HG02798 (cell line): ENCODE results near the gene RAB3IL1.
A peak's percentile ranks its signal among the peaks of the same experiment; 100 is the strongest.
"Not testable (repeated sequence)": the region's sequence is repeated elsewhere in the genome, so short reads cannot be mapped to it uniquely, and the experiment has no call there.

Experiments
- ATAC-seq: cut with Tn5 transposase; IDR thresholded peaks from one replicate; pipeline ENCODE4 v1.9.1; 2021; ENCODE audit warnings: mild to moderate bottlenecking; ENCODE audit not compliant: unreplicated experiment, poor library complexity

RAB3IL1 gene

DNA sequence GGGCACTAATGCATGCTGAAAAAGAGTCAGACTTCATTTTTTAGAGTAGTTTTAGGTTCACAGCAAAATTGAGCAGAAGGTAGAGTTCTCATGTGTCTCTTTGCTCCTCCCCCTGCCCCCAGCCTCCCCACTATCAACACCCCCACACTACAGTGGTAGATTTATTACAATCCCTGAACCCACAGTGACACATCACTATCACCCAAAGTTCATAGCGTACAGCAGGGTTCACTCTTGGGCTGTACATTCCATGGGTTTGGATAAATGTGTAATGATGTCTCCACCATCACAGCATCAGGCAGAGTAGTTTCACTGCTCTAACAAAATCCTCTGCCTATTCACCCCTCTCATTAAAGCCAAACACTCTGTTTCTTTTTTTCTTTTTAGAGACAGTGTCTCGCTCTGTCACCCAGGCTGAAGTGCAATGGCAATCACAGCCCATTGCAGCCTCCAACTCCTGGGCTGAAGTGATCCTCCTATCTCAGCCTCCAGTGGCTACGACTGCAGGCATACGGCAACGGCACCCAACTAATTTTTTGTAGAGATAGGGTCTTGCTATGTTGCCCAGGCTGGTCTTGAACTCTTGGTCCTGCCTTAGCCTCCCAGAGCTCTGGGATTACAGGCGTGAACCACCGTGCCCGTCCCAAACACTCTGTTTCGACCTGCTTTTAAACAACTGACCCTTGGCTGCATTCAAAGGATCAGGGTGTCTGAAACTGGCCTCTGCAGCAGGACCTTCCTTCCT lies 36.9 kb upstream of the RAB3IL1 start:
- no peak for ATAC-seq

DNA sequence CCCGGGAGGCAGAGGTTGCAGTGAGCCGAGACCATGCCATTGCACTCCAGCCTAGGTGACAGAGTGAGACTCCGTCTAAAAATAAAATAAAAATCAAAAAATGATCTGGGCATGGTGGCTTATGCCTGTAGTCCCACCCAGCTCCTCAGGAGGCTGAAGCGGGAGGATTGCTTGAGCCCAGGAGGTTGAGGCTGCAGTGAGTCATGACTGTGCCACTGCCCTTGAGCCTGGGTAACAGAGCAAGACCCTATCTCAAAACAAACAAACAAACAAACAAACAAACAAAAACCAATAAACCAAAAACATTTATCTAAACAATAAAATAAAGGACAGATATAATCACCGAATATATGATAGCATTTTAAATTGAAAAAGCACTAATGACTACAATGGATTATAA lies 36.3 kb upstream of the RAB3IL1 start:
- not testable (repeated sequence) for ATAC-seq

GRCh38 chr11:61952882-61953281 lies 35.5 kb upstream of the RAB3IL1 start:
- ATAC-seq, result no peak

- ATAC-seq, result no peak
These were observed 34.2 kb upstream of the RAB3IL1 start for GRCh38 chr11:61951484-61952135.

GRCh38 chr11:61950035-61950547 lies 32.7 kb upstream of the RAB3IL1 start, which contains the start of gene BEST1:
Gene BEST1, plus strand, starts transcription at chr11:61950351. Its CDS starts 1,456 bp downstream, at chr11:61951807.
- ATAC-seq, result no peak

DNA sequence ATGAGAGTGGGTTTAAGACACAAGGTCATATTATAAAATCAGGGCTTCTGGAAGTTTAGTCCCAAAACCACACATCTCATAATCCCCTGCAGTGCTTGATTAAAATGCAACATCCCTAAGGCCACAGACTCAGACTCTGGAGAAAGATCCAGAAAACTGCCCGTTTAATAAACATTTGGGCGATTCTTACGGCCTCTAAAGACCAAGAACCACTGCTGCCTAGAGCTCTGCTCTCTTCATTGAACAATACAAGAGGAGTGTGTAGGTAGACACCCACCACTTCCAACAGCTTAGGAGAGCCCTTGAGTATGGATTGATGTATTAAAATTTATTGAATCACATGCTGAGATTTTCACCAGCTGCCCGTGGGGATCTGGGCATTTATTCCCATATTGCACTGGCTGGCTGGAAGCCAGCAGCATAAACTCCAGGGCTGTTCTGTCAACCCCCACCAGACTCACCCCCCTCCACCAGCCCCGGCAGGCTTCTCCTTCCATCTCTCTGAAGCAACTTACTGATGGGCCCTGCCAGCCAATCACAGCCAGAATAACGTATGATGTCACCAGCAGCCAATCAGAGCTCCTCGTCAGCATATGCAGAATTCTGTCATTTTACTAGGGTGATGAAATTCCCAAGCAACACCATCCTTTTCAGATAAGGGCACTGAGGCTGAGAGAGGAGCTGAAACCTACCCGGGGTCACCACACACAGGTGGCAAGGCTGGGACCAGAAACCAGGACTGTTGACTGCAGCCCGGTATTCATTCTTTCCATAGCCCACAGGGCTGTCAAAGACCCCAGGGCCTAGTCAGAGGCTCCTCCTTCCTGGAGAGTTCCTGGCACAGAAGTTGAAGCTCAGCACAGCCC lies 32.0 kb upstream of the RAB3IL1 start:
- peak; percentile 58 for ATAC-seq

DNA sequence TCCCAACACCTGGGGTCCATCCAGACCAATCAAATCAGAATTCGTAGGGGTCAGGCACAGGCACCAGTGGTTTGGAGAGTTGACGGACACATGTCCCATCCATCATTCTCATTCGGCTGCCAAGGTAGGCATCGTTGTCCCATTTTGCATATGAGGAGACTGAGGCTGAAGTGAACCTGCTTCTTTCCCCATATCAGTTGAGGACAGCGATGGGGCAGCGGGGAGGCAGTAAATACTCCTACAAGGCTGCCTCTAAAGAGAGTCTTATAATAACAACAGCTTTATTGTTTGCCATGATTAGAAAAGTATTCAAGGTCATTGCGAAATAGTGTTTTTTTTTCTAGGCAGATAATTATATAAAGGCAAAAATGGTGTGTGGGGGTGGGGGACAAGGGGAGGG lies 31.1 kb upstream of the RAB3IL1 start:
- no peak for ATAC-seq

GRCh38 chr11:61947486-61948210 lies 30.3 kb upstream of the RAB3IL1 start:
- ATAC-seq, result no peak

GRCh38 chr11:61946894-61947293 lies 29.5 kb upstream of the RAB3IL1 start:
- ATAC-seq, result no peak

DNA sequence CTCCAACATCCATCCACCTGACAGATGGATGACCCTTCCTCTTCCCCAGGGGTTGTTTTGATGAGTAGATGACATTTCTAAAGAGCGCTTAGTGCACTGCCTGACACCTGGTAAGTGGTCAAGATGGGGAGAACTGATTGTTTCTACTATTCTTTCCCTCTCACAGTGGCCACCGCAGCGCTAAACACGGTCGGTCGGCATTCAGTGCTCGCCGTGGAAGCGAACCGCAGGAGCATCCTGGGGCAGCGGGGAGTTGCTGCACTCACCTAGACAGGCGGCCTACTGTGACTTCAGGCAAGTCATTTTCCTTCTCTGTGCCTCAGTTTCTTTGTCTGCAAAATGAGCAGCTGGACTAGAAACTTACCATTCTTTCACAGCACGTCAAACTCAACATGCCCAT lies 27.8 kb upstream of the RAB3IL1 start:
- no peak for ATAC-seq

GRCh38 chr11:61940466-61940865 lies 23.1 kb upstream of the RAB3IL1 start:
- ATAC-seq, result no peak

GRCh38 chr11:61935861-61936260 lies 18.5 kb upstream of the RAB3IL1 start:
- no peak for ATAC-seq

DNA sequence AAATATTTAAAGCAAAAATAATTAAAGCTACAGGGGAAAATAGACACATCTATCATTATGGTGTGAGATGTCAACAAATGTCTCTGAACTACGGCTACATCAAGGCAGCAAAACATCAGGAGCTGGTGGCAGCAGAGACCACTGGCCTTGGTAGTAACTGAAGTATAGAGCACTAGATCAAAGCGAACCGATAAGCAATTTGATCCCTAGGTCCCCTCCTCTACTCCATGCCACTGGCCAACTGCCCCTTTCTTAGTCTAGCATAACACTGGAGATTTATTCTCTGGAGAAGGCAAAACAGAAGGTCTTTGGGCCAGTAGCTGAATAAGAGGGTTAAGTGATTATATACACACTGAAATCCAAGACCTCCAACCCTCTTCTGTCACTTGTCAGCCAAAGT lies 13.6 kb upstream of the RAB3IL1 start:
- no peak for ATAC-seq

DNA sequence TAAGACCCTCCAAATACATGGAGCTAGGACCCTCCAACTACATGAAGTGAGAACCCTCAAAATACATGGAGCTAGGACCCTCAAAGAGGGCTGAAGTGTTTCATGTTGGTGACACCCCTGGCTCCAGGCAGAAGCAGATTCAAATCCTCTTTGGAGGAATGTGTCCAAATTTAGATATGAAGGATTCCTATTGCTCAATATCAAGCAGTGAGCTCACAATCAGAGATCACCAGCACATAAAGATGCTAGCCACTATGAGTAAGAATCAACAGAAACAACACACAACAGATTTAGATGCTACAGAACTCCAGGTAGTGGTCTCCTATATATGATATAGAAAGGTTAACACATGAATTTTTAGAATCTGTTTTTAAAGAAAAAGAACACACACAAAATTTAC lies 11.2 kb upstream of the RAB3IL1 start:
- no peak for ATAC-seq

DNA sequence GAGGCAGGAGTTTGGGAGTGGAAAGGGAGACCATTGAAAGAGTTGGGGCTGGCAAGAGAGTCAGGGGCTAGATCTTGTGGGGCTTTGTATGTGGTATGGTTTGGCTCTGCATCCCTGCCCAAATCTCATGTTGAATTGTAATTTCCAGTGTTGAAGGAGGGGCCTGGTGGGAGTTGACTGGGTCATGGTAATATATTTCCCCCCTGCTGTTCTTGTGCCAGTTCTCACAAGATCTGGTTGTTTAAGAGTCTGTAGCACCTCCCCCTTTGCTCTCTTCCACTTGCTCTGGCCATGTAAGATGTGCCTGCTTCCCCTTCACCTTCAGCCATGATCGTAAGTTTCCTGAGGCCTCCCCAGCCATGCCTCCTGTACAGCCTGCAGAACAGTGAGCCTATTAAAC lies 10.1 kb upstream of the RAB3IL1 start:
- no peak for ATAC-seq

- ATAC-seq, result no peak
These were observed 8.9 kb upstream of the RAB3IL1 start for GRCh38 chr11:61926235-61926634.

GRCh38 chr11:61925736-61926135 lies 8.4 kb upstream of the RAB3IL1 start:
- ATAC-seq, result no peak

DNA sequence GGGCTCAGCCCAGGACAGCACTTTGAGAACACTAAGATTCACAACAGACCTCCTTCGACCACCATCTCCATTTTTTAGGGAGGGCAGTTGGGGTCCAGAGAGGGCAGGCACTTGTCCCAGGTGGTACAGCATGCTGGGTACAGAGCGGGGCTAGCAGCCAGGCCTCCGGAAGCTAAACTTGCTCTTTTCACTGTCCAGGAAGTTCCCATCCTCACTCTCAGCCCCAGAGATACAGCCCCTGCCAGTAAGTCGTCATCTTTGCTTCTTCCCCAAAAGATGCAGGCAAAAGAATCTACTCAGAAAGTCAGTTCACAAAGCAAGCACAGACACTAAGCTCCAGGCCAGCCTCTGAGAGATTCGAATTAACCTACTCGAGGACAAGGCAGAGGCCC lies 6.7 kb upstream of the RAB3IL1 start:
- no peak for ATAC-seq

- ATAC-seq, result no peak
These were observed 6.0 kb upstream of the RAB3IL1 start for GRCh38 chr11:61923166-61924063.
